NCI-H2171 treated with DMSO at 0.1 percent for 48 hours (cell line): Measurements from ENCODE around the gene SFXN5.
A peak's percentile ranks its signal among the peaks of the same experiment; 100 is the strongest.

Source experiments
- DNase-seq: peaks from one replicate; lab custom pipeline; 2025; lab: John Stamatoyannopoulos, UW

SFXN5 gene

GRCh38 chr2:72979896-72980295, 91.6 kb downstream of the SFXN5 start:
- DNase-seq = no peak

DNA sequence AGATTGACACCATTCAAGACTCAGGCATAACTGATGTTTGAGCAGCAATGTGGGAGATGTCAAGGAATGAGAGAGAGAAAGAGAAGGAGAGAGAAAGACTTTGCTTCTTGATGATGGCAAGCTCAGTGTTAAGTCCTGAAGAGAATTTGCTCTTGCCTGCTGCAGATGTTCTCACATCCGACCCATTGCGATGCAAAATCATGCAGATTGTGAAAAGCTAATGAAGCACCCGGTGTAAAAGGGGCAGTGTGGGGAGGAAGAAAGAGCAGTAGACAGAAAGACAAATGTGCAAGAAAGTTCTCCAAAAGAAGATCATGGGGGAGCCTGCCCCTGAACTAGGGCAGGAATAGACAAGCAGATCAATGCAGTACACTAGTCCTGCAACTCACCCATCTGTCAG, 96.5 kb downstream of the SFXN5 start:
- no peak for DNase-seq

DNA sequence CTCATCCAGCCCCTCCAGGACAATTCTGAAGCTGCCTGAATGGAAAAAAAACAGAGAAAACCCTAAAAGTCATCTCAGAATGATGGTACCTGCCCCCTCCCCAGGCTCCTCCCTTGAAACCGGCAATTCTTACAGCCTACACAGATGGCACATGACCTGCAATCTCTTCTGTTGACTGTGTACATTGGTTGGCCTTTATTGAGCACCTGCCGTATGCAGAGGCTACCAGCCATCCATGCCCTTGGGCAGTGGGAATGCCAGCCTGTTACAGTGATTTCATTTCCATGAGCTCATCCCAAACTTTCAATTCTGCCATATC, 97.1 kb downstream of the SFXN5 start:
- no peak for DNase-seq

DNA sequence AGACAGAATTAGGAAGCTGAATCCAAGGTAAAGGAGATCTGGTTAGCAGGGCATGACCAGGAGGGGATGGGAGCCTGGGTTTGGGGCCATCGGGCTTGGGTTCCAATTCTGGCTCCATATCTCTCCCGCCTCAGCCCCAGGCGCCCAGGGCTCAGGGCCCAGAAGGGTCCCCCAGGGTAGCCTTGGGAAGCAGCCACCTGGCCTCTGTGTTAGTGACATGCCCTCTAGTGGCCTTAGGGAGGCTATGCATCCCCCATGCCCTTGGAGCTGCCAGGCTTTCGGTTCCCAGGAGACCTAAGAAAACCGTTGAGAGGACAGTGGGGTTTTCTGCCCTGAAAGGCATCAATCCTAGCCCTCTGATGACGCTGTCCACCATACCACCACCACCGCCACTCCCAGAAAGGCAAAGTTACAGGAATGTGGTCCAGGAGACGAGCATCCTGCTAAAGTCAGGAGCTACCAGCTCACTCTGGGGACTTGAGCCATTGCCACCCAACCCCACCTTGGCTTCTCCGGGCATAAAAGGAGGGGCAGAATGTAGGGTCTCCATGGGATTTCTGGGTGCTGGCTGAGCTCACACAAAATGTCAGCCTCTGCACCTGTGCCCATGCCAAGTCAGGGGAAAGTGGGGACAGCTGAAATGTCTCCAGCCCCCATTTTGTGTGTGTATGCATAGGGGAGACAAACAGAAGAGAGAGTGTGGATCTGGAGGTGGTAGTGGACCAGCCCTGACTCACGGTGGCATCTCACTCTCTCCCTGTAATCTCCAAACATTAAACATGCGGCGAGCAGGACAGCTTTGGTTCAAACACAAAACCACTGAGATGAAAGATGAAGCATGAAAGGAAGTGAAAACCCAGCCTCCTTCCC, 97.7 kb downstream of the SFXN5 start:
- DNase-seq = peak; percentile 78

DNA sequence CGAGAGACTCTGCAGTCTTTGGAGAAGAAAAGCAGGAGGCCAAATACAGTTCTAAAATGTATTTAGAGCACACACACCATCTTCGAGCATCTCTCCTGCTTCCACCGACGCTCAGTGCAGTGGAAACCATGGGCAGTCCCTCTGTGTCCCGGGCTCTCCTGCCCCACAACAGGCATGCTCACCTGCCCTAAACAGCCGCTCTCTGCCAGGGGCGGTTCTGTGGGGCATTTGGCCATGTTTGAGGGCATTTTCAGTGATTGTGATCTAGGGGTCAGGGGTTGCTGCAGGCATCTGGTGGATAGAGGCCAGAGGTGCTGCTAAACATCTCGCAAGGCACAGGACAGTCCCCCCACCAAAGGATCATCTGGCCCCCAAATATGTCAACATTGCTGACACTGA, 98.4 kb downstream of the SFXN5 start:
- no peak for DNase-seq

DNA sequence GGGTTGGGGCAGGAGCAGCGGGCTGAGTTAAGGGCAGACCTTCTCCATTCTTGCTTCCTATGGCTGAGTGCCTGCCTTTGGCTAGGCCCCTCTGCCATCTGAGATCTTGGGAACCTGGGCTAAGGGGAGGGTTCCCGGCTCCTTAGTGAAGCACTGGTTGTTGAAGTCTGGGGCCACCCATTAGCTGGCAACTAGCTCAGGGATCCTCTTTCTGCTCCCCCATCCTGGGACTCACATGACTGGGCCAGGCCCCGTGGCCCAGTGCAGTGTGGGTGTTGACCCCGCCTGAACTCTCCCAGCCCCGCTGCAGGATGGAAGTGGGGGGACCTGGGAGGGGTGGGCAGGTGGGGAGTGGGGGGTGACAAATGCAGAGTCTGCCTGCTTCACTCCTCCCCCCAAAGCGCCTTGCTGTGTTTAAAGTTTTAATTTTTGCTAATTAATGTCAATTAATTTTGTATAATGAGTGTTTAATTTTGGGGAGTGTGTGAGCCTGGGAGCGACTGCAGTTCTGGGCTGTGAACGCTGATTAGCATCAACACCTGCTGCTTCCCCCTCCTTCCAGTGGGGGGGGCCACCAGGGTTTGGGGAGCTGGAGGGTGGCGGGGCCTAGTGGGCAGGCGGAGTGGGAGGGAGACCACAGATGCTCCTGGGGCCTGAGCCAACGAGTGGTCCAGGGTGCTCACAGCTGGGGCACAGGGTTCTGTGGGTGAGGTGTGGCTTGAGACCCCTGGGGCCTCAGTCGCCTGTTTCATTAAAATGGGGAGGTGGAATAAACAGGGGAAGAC, 99.0 kb downstream of the SFXN5 start:
- peak; percentile 16 for DNase-seq

- DNase-seq = no peak
These were observed 100.5 kb downstream of the SFXN5 start for GRCh38 chr2:72971036-72971435.

DNA sequence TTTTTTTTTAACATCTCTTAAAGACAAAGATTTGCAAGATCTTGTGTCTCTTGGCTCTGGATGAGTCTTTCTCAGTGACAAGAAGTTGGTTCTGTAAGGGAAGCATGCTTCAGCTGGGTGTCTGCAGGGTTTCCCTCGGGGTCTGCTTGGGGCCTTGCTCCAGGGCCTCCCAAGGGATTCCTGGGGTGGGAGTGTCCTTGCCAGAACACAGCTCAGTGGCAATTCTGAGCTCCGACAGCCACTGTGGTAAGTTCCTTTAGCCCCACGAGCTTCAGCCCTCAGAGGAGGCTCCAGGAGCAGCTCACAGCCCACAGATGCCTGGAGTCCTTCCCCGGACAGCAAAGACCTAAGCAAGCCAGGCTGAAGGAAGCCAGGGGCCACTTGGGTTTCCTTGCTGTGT, 101.8 kb downstream of the SFXN5 start:
- no peak for DNase-seq

DNA sequence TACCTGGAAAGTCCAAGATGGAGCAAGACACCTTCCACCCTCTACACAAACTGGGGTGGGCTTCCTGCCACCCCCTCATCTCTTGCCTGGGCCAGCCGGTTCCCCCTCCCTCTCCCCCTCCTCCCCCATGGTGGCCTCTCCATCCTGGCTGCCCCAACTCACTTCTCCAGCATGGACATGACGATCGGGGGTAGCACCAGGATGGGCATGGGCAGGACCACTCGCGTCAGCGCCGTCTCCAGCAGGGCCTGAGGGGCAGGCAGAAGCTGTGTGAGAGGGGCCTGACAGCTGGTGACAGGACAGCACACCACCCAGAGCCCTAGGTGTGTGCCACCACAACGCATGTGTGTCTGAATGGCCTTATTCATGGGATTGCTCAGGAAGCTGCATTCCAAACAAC, 103.2 kb downstream of the SFXN5 start:
- DNase-seq = no peak

- DNase-seq = no peak
These were observed 105.6 kb downstream of the SFXN5 start for GRCh38 chr2:72965770-72966450.

DNA sequence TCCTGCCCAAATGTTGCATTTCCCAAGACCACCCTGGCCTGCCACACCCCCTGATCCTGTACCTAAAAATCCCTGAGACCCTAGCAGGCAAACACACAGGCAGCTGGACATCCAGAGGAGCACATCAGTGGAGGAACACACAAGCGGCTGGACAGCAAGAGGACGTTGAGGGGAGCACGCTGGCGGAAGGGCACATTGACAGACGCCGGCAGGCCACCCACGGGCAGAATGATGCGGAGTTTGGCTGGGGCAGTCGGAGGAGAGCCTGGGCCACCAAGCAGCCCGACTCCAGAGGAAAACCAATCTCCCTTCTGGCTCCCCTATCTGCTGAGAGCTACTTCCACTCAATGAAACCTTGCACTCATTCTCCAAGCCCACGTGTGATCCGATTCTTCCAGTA, 106.5 kb downstream of the SFXN5 start:
- no peak for DNase-seq

GRCh38 chr2:72964146-72964525, 107.4 kb downstream of the SFXN5 start:
- DNase-seq = no peak

DNA sequence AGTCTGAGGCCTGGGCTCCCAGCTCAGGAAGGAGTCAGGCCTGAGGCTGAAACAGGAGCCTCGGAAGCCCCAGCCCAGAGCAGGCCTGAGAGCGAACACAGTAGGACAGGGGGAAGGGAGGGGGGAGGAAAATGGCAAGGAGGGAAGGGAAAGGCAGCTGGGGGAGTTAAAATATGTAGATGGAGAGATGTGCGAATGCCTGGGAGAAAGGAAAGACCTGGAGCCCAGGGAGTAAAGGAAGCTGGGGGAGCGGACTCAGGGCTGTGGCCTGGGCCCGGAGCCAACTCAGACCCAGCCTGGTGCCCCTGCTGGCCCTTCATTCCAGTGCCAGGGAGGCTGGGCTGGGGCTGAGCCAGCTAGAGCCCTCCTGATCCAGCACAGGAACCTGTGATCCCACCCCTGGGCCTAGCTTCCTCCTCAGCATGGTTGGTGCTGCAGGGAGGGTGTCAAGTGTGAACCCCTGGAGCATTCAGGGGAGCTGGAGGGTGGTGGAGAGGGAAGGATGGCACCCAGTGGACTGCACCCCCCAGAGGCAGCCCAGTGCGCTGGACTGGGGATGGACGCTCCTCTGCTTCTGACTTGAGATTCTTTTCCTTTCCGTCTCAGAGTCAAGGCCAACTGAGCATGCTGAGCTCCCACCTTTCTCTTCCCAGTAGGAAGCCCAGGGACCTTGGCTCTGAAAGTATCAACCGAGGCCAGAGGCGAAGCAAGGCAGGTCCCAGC, 107.9 kb downstream of the SFXN5 start:
- no peak for DNase-seq

- no peak for DNase-seq
These were observed 108.6 kb downstream of the SFXN5 start for GRCh38 chr2:72962911-72963310.

GRCh38 chr2:72961853-72962468, 109.6 kb downstream of the SFXN5 start:
- DNase-seq = no peak

DNA sequence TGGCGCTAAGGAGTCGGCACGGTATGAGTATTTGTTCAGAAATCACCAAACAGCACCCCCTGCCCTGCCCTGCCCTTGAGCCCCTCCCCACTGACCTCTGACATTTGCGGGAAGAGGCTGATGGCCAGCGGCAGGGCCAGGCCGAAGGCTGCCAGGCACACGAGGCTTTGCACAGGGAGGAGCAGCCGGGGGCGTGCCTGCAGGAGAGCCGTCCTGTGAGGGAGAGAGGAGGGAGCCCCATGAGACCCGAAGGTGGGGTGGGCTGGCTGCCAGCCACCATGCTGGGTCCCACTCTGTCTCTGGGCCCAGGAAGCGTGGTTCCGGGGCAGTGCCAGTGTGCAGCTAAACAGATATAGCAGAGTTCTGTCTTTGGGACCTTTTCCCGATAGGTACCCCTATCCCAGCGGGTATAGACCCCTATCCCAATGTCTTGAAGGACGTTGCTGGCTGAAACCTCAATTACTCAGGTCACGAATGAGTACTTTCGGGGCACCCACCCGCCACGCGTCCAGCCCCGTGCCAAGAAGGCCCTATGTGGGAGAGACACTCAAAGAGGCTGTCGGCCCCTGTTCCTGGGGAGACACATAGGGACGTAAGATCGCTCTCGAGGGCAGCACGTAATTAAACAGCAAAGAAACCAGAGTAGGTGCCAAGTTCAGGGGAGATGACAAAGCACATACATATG, 110.3 kb downstream of the SFXN5 start:
- no peak for DNase-seq

DNA sequence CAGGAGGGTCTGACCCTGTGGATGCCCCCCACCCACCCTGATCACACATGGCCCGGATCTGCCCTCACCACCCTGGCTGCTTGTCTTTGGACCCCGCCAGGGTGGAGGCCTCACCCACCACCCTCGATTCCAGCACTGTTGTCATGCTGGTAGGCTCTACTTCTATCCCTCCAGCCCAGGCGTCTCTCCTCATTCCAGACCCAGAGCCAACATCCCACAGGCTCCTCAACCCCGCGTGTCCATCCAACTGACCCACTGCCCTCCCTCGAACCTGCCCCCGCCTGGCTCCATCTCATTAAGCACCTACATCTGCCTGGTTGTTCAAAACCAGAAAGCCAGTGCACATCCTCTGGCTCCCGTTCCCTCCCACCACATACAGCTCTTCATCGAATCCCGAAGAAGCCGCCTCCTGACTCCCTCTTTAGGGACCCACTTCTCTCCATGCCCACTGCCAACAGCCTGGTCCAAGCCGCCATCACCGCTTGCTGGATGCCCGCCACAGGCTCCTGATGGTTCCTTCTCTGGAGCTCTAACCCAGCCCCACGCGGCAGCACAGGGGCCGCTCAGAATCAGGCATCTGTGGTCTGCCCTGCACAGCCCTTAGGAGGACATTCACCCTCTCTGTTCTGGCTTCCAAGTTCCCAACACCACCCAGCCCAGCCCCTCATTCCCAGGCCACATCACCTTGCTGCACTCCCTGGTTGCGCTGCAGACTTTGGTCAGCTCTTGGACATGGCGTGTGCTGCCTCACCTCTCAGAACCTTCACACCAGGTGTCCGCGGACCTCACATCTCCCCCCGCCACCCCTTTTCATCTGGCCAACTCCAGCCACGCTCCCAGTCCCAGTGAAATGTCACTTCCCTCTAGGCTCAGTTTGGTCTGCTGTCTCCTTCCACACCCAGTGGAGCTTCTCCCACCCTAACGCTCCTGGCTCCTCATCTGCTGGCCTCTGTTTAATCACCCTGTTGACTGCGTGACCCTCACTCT, 111.2 kb downstream of the SFXN5 start:
- no peak for DNase-seq

DNA sequence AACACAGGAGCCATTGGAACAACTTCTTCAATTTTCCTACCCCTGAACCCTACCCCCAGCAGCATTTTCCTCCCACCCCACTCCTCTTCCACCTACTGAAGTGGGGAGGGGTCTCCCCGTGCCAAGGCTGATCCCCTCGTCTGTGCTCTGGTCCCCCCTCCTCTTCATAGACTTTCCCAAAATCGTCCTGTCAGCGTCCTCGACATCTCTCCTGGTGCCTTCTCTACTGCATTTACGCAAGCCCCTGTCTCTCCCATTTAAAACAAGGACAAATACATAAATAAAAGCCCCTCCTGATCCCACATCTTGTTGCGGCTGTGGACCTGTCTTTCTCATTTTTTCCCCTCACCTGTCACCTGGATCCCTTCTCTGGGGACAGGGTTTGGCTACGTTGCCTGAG, 112.0 kb downstream of the SFXN5 start:
- DNase-seq = no peak

- DNase-seq = no peak
These were observed 112.7 kb downstream of the SFXN5 start for GRCh38 chr2:72958542-72959385.
